MM.1S (cell line): ENCODE results near the gene CPNE2.
"Not testable (repeated sequence)": the region's sequence is repeated elsewhere in the genome, so short reads cannot be mapped to it uniquely, and the experiment has no call there.

Source experiments
- DNase-seq: peaks from one replicate; pipeline ENCODE4 v3.0.0-alpha.2; 2015
- H2AFZ ChIP-seq: fragments of 300-600 bp; sonication (generic); 2 replicates; pipeline ENCODE4 v1.6.0; 2016; ENCODE audit warnings: antibody characterized with exemption, low read length
- H3F3A ChIP-seq: fragments of 300-600 bp; sonication (generic); 2 replicates; pipeline ENCODE4 v1.6.1; 2016; ENCODE audit warnings: mild to moderate bottlenecking, antibody characterized with exemption, low read length, moderate library complexity, mixed read lengths; ENCODE audit not compliant: insufficient read depth
- H3K27ac ChIP-seq: fragments of 300-600 bp; sonication (generic); 2 replicates; pipeline ENCODE4 v1.5.1; 2016; ENCODE audit warnings: mild to moderate bottlenecking, low read length
- H3K27me3 ChIP-seq: fragments of 300-600 bp; sonication (generic); replicated peaks from 2 replicates; pipeline ENCODE4 v1.6.0; 2016; ENCODE audit warnings: low read length; ENCODE audit not compliant: insufficient read depth
- H3K36me3 ChIP-seq: fragments of 300-600 bp; sonication (generic); replicated peaks from 2 replicates; pipeline ENCODE4 v1.6.1; 2016; ENCODE audit warnings: mild to moderate bottlenecking, low read length, mixed read lengths; ENCODE audit not compliant: insufficient read depth
- H3K4me1 ChIP-seq: fragments of 300-600 bp; sonication (generic); 2 replicates; pipeline ENCODE4 v1.6.1; 2016; ENCODE audit warnings: low read length, mixed read lengths
- H3K4me2 ChIP-seq: fragments of 300-600 bp; sonication (generic); 2 replicates; pipeline ENCODE4 v1.6.0; 2016; ENCODE audit warnings: low read depth, low read length
- H3K4me3 ChIP-seq: fragments of 300-600 bp; sonication (generic); 2 replicates; pipeline ENCODE4 v1.5.1; 2016; ENCODE audit warnings: low read length, mixed read lengths
- H3K79me2 ChIP-seq: fragments of 300-600 bp; sonication (generic); 2 replicates; pipeline ENCODE4 v1.6.1; 2016; ENCODE audit warnings: mixed run types, low read length, mixed read lengths
- H3K9ac ChIP-seq: fragments of 300-600 bp; sonication (generic); 2 replicates; pipeline ENCODE4 v1.6.1; 2016; ENCODE audit warnings: low read length, mixed read lengths
- H3K9me2 ChIP-seq: fragments of 300-600 bp; sonication (generic); replicated peaks from 2 replicates; pipeline ENCODE4 v1.6.1; 2016; ENCODE audit warnings: mild to moderate bottlenecking, low read length, mixed read lengths; ENCODE audit not compliant: insufficient read depth
- H3K9me3 ChIP-seq: fragments of 300-600 bp; sonication (generic); replicated peaks from 2 replicates; pipeline ENCODE4 v1.6.1; 2016; ENCODE audit warnings: mild to moderate bottlenecking, low read length, mixed read lengths; ENCODE audit not compliant: insufficient read depth
- H4K20me1 ChIP-seq: fragments of 300-600 bp; sonication (generic); 2 replicates; pipeline ENCODE4 v1.6.1; 2016; ENCODE audit warnings: mild to moderate bottlenecking, low read length, moderate library complexity, mixed read lengths; ENCODE audit not compliant: insufficient read depth
- EZH2 ChIP-seq: fragments of 300-600 bp; sonication (generic); optimal IDR thresholded peaks from 2 replicates; pipeline ENCODE3; 2017; ENCODE audit warnings: low read depth, mild to moderate bottlenecking, antibody characterized with exemption, low read length, mixed read lengths
- EZH2phosphoT487 ChIP-seq: fragments of 300-600 bp; sonication (generic); IDR thresholded peaks from 2 replicates; pipeline ENCODE4 v1.6.1; 2018; ENCODE audit warnings: antibody characterized with exemption, low read length
- TF ChIP-seq, protein P1 (sequence below): fragments of 300-600 bp; sonication (generic); IDR thresholded peaks from 2 replicates; pipeline ENCODE4 v1.5.1; 2016; ENCODE audit warnings: antibody characterized with exemption, low read length, mixed read lengths

The CPNE2 gene

GRCh38 chr16:57060323-57061083 is 31.9 kb upstream of the CPNE2 start:
- Histone ChIP-seq H3K9ac (no peak overlapping the region), H4K20me1 (no peaks in the 10 kb centered on the region), H3K36me3 (no peaks in the 10 kb centered on the region), H3K4me2 (no peak overlapping the region), H3K9me3 (no peaks in the 10 kb centered on the region), H3K9me2 (no peaks in the 10 kb centered on the region), H3F3A (no peaks in the 10 kb centered on the region), H3K27ac (no peak overlapping the region), H3K4me1 (no peaks in the 10 kb centered on the region), H3K79me2 (no peaks in the 10 kb centered on the region), H2AFZ (no peak overlapping the region), H3K27me3 (no peaks in the 10 kb centered on the region), H3K4me3 (no peak overlapping the region)
- no peak for DNase-seq
- TF ChIP-seq EZH2 (no peak), EZH2phosphoT487 (no peak)
- TF ChIP-seq, protein P1, sequence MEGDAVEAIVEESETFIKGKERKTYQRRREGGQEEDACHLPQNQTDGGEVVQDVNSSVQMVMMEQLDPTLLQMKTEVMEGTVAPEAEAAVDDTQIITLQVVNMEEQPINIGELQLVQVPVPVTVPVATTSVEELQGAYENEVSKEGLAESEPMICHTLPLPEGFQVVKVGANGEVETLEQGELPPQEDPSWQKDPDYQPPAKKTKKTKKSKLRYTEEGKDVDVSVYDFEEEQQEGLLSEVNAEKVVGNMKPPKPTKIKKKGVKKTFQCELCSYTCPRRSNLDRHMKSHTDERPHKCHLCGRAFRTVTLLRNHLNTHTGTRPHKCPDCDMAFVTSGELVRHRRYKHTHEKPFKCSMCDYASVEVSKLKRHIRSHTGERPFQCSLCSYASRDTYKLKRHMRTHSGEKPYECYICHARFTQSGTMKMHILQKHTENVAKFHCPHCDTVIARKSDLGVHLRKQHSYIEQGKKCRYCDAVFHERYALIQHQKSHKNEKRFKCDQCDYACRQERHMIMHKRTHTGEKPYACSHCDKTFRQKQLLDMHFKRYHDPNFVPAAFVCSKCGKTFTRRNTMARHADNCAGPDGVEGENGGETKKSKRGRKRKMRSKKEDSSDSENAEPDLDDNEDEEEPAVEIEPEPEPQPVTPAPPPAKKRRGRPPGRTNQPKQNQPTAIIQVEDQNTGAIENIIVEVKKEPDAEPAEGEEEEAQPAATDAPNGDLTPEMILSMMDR, result no peak

DNA sequence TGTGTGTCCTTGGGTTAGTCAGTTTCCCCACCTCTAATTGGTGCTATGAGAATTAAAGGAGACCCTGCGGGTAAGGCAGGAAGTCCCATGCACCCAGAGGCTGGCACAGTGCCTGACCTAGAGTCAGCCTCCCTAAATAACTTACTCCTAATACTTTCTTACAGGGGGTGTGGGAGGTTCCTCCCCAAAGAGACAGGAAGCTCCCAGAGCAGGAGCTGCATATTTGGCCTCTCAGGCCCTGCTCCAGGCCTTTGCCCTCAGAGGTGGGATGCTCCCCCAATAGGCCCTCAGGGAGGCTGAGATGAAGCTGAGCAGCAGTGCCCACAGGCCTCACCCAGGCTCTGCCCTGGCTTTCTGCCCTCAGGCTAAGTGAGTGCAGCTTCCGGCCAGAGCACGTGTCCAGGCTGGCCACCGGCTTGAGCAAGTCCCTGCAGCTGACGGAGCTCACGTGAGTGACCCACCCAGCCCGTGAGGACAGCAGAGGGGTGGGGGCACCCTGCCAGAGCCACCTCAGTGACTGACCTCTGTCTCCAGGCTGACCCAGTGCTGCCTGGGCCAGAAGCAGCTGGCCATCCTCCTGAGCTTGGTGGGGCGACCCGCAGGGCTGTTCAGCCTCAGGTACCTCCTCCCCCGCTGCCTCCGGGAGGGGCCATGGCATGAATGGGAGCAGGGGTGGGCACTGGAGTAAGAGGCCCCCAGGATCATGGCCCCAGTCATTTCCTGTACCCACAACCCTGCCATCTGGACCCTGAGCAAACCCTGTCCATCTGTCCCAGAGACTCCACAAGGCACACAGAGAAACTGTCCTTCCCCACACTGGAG is 31.1 kb upstream of the CPNE2 start:
- H3K79me2 ChIP-seq, result no peaks in the 10 kb centered on the region
- no peaks in the 10 kb centered on the region for H3K36me3 ChIP-seq
- no peak overlapping the region for H2AFZ ChIP-seq
- TF ChIP-seq, protein P1, result no peak
- TF ChIP-seq EZH2phosphoT487 (no peak), EZH2 (no peak)
- DNase-seq, result no peak
- no peak overlapping the region for H3K4me3 ChIP-seq
- H3K9me3 ChIP-seq, result no peaks in the 10 kb centered on the region
- no peaks in the 10 kb centered on the region for H4K20me1 ChIP-seq
- no peaks in the 10 kb centered on the region for H3K27me3 ChIP-seq
- H3K4me2 ChIP-seq, result no peak overlapping the region
- no peaks in the 10 kb centered on the region for H3K9me2 ChIP-seq
- H3K9ac ChIP-seq, result no peak overlapping the region
- no peaks in the 10 kb centered on the region for H3F3A ChIP-seq
- no peaks in the 10 kb centered on the region for H3K4me1 ChIP-seq
- H3K27ac ChIP-seq, result no peak overlapping the region

DNA sequence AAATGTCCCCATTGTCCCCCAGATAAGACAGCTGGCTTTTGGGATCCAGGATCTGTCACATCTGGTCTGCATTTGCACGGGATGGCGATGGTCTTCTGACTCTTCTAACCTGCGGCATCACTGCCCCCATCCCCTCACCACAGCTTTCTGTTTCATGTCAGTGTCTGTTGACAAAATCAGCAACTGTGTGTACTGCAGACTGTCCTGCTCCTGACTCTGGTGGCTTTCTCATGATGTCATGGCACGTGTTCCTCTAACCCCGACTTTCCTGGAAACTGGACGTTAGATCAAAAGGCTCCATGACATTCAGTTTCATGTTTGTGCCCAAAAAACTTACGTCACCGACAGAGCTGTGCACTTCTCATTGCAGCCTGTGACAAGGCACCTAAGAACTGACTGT is 30.1 kb upstream of the CPNE2 start:
- Histone ChIP-seq H3K4me2 (no peak overlapping the region), H3K9me3 (no peaks in the 10 kb centered on the region), H4K20me1 (no peaks in the 10 kb centered on the region), H3K27ac (no peak overlapping the region), H3K36me3 (no peaks in the 10 kb centered on the region), H3F3A (no peaks in the 10 kb centered on the region), H3K9me2 (no peaks in the 10 kb centered on the region), H3K79me2 (no peaks in the 10 kb centered on the region), H3K9ac (no peak overlapping the region), H3K4me1 (no peaks in the 10 kb centered on the region), H2AFZ (no peak overlapping the region), H3K27me3 (no peaks in the 10 kb centered on the region), H3K4me3 (no peak overlapping the region)
- no peak for DNase-seq
- TF ChIP-seq, protein P1, result no peak
- TF ChIP-seq EZH2, result no peak
- no peak for TF ChIP-seq EZH2phosphoT487

DNA sequence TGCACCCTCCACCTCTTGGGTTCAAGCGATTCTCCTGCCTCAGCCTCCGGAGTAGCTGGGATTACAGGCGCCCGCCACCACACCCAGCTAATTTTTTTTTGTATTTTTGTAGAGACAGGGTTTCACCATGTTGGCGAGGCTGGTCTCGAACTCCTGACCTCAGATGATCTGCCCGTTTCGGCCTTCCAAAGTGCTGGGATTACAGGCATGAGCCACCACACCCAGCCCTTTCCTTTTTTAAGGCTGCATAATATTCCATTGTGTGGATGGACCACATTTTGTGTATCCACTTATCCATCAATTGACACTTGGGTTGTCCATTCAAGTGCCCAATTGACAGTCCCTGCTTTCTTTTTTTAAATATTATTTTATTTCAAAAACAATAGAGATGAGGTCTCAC is 29.2 kb upstream of the CPNE2 start:
- not testable (repeated sequence) for H3F3A ChIP-seq, H3K9me2 ChIP-seq, H3K27me3 ChIP-seq, H3K9ac ChIP-seq, H4K20me1 ChIP-seq, H3K4me1 ChIP-seq, H3K4me2 ChIP-seq, H3K36me3 ChIP-seq, H2AFZ ChIP-seq, H3K9me3 ChIP-seq, DNase-seq, H3K4me3 ChIP-seq, H3K79me2 ChIP-seq, H3K27ac ChIP-seq
